Mesenchymal stem cell (in vitro differentiated cells and primary cell): ENCODE results near the gene TMEM150A.
"Not testable (repeated sequence)": the region's sequence is repeated elsewhere in the genome, so short reads cannot be mapped to it uniquely, and the experiment has no call there.

Experiments
- DNase-seq: peaks from one replicate; pipeline ENCODE4 v3.0.0-alpha.2; 2013
- H2AFZ ChIP-seq: one replicate; pipeline ENCODE4 v1.6.1; 2013; ENCODE audit warnings: low read depth, mild to moderate bottlenecking, control low read depth, inconsistent platforms, low read length, moderate library complexity
- H2AK5ac ChIP-seq: 2 replicates; pipeline ENCODE4 v1.6.1; 2013; ENCODE audit warnings: low read length, moderate library complexity, mild to moderate bottlenecking, inconsistent platforms; ENCODE audit not compliant: severe bottlenecking
- H2BK120ac ChIP-seq: one replicate; pipeline ENCODE4 v1.6.1; 2013; ENCODE audit warnings: low read depth, mild to moderate bottlenecking, inconsistent platforms, low read length, moderate library complexity
- H2BK12ac ChIP-seq, 2 experiments: one replicate each; pipeline ENCODE4 v1.6.1; 2013; ENCODE audit warnings: inconsistent platforms in 2 of 2, low read length in 2 of 2, mild to moderate bottlenecking in 2 of 2, moderate library complexity in 2 of 2, control low read depth in 1 of 2
- H2BK15ac ChIP-seq: one replicate; pipeline ENCODE4 v1.6.1; 2013; ENCODE audit warnings: mild to moderate bottlenecking, low read depth, inconsistent platforms; ENCODE audit not compliant: poor library complexity, severe bottlenecking
- H2BK5ac ChIP-seq: 2 replicates; pipeline ENCODE4 v1.6.1; 2013; ENCODE audit warnings: low read depth, mild to moderate bottlenecking, low read length, control low read depth, inconsistent platforms; ENCODE audit not compliant: poor library complexity, severe bottlenecking
- H3K14ac ChIP-seq, 2 experiments: one replicate each; pipeline ENCODE4 v1.6.1; 2013; ENCODE audit warnings: inconsistent platforms in 2 of 2, low read length in 2 of 2, control low read depth in 1 of 2, mild to moderate bottlenecking in 1 of 2, moderate library complexity in 1 of 2
- H3K18ac ChIP-seq, 2 experiments: one replicate each; pipeline ENCODE4 v1.6.1; 2013; ENCODE audit warnings: inconsistent platforms in 2 of 2, low read length in 2 of 2, control low read depth in 1 of 2, low read depth in 1 of 2, mild to moderate bottlenecking in 1 of 2
- H3K23ac ChIP-seq, 2 experiments: one replicate each; pipeline ENCODE4 v1.6.1; 2013; ENCODE audit warnings: inconsistent platforms in 2 of 2, low read length in 2 of 2, mild to moderate bottlenecking in 2 of 2, moderate library complexity in 2 of 2, control low read depth in 1 of 2
- H3K27ac ChIP-seq: 2 replicates; pipeline ENCODE4 v1.5.1; 2013; ENCODE audit warnings: mild to moderate bottlenecking, moderate library complexity, low read length, control low read depth, inconsistent platforms; ENCODE audit not compliant: poor library complexity, severe bottlenecking
- H3K27me3 ChIP-seq, 2 experiments: 2 replicates each; pipeline versions ENCODE4 v1.6.1 to v1.7.0; 2013; ENCODE audit warnings: low read length in 2 of 2, mild to moderate bottlenecking in 2 of 2, moderate library complexity in 2 of 2, control low read depth in 1 of 2, inconsistent platforms in 1 of 2; ENCODE audit not compliant: control insufficient read depth in 1 of 2, insufficient read depth in 1 of 2
- H3K36me3 ChIP-seq, 2 experiments: 2 replicates each; pipeline versions ENCODE4 v1.6.1 to v1.7.0; 2013; ENCODE audit warnings: low read length in 2 of 2, control low read depth in 1 of 2, inconsistent platforms in 1 of 2, low read depth in 1 of 2, mild to moderate bottlenecking in 1 of 2; ENCODE audit not compliant: insufficient read depth in 2 of 2, control insufficient read depth in 1 of 2
- H3K4ac ChIP-seq, 2 experiments: one replicate each; pipeline ENCODE4 v1.6.1; 2013; ENCODE audit warnings: inconsistent platforms in 2 of 2, low read length in 2 of 2, mild to moderate bottlenecking in 2 of 2, moderate library complexity in 2 of 2, control low read depth in 1 of 2, low read depth in 1 of 2
- H3K4me1 ChIP-seq: 2 replicates; pipeline ENCODE4 v1.6.1; 2013; ENCODE audit warnings: low read depth, low read length, control low read depth; ENCODE audit not compliant: control insufficient read depth, insufficient read depth
- H3K4me2 ChIP-seq: 2 replicates; pipeline ENCODE4 v1.6.1; 2013; ENCODE audit warnings: low read length, mild to moderate bottlenecking, inconsistent platforms; ENCODE audit not compliant: poor library complexity, severe bottlenecking
- H3K4me3 ChIP-seq, 2 experiments: 2 replicates each; pipeline versions ENCODE4 v1.5.1 to v1.7.0; 2013; ENCODE audit warnings: low read length in 2 of 2, mild to moderate bottlenecking in 2 of 2, control low read depth in 1 of 2, low read depth in 1 of 2; ENCODE audit not compliant: insufficient read depth in 1 of 2
- H3K79me1 ChIP-seq: replicated peaks from 2 replicates; pipeline ENCODE4 v1.6.1; 2013; ENCODE audit warnings: mild to moderate bottlenecking, control low read depth, low read length, inconsistent platforms; ENCODE audit not compliant: poor library complexity, severe bottlenecking
- H3K9ac ChIP-seq: 2 replicates; pipeline ENCODE4 v1.7.0; 2013; ENCODE audit warnings: mild to moderate bottlenecking, low read length, moderate library complexity
- H3K9me3 ChIP-seq: 2 replicates; pipeline ENCODE4 v1.7.0; 2013; ENCODE audit warnings: mild to moderate bottlenecking, low read length; ENCODE audit not compliant: control insufficient read depth
- H4K8ac ChIP-seq: one replicate; pipeline ENCODE4 v1.6.1; 2013; ENCODE audit warnings: inconsistent platforms, mild to moderate bottlenecking, low read length, moderate library complexity
- H4K91ac ChIP-seq: one replicate; pipeline ENCODE4 v1.6.1; 2013; ENCODE audit warnings: mild to moderate bottlenecking, low read length, inconsistent platforms
- WGBS: methylation state at CpG from one replicate; pipeline ENCODE4 v1.1.7; 2013; ENCODE audit warnings: mixed read lengths; 5-methylcytosine and 5-hydroxymethylcytosine counted together

Gene TMEM150A

GRCh38 chr2:85619617-85620016 lies 17.1 kb upstream of the TMEM150A start:
- Histone ChIP-seq H3K27me3 (no peaks in the 10 kb centered on the region), H3K79me1 (peaks cover 18% of the 10 kb centered on the region), H4K8ac (no peak overlapping the region), H2BK120ac (no peak overlapping the region), H4K91ac (no peak overlapping the region), H2BK12ac (no peak overlapping the region), H3K4me1 (peaks cover 8% of the 10 kb centered on the region), H2BK5ac (no peak overlapping the region), H3K18ac (no peak overlapping the region), H3K4ac (no peak overlapping the region), H3K9me3 (no peaks in the 10 kb centered on the region), H2BK15ac (no peak overlapping the region), H3K23ac (no peak overlapping the region), H3K36me3 (peaks cover 30 to 54% of the 10 kb centered on the region in 2 experiments), H3K4me2 (no peak overlapping the region), H3K27ac (no peak overlapping the region), H2AFZ (no peak overlapping the region), H2AK5ac (no peak overlapping the region), H3K9ac (peak overlapping the region; percentile 38), H3K4me3 (no peak overlapping the region), H3K14ac (no peak overlapping the region)
- WGBS, result 98% methylated on average over 6 of the region's 6 CpGs
- no peak for DNase-seq

GRCh38 chr2:85617723-85618122 lies 15.2 kb upstream of the TMEM150A start:
- not testable (repeated sequence) for H4K91ac ChIP-seq, H4K8ac ChIP-seq, H2BK120ac ChIP-seq, H3K4me2 ChIP-seq, DNase-seq, H2AFZ ChIP-seq, H3K4me1 ChIP-seq, H2BK15ac ChIP-seq, H2BK12ac ChIP-seq, H3K4ac ChIP-seq, H2BK5ac ChIP-seq, H3K27ac ChIP-seq, H3K23ac ChIP-seq, H3K27me3 ChIP-seq, H3K9me3 ChIP-seq, H3K14ac ChIP-seq, H3K18ac ChIP-seq
- Histone ChIP-seq H2AK5ac (peak overlapping the region; percentile 42), H3K9ac (peak overlapping the region; percentile 96), H3K36me3 (peaks cover 20 to 35% of the 10 kb centered on the region in 2 experiments), H3K4me3 (peak overlapping the region in 1 of 2 experiments; percentile 89), H3K79me1 (peaks cover 10% of the 10 kb centered on the region)
- WGBS, result 96% methylated on average over 4 of the region's 5 CpGs

GRCh38 chr2:85615413-85615728 lies 12.9 kb upstream of the TMEM150A start:
- H3K18ac ChIP-seq, result no peak overlapping the region
- WGBS, result 94% methylated on average over 17 of the region's 17 CpGs
- peak overlapping the region in 1 of 2 experiments; percentile 42 for H2BK12ac ChIP-seq

GRCh38 chr2:85614757-85615156 lies 12.3 kb upstream of the TMEM150A start:
- H3K4me1 ChIP-seq, result peaks cover 16% of the 10 kb centered on the region
- not testable (repeated sequence) for H3K9ac ChIP-seq, H2AFZ ChIP-seq, H2BK120ac ChIP-seq, H2BK12ac ChIP-seq, H2AK5ac ChIP-seq, H3K27ac ChIP-seq, H4K8ac ChIP-seq, H3K27me3 ChIP-seq, H3K18ac ChIP-seq, H3K4me3 ChIP-seq, H3K79me1 ChIP-seq, H2BK15ac ChIP-seq, DNase-seq, H3K14ac ChIP-seq, H3K4ac ChIP-seq, H3K9me3 ChIP-seq, H2BK5ac ChIP-seq, H3K23ac ChIP-seq, H3K4me2 ChIP-seq, H4K91ac ChIP-seq
- H3K36me3 ChIP-seq, result peaks cover 8 to 18% of the 10 kb centered on the region in 2 experiments
- WGBS, result 97% methylated on average over 7 of the region's 7 CpGs

More at GRCh38 chr2:85615413-85615728, 12.9 kb upstream of the TMEM150A start:
- H2BK15ac ChIP-seq, result no peak overlapping the region
- H3K14ac ChIP-seq, result no peak overlapping the region
- peaks cover 13% of the 10 kb centered on the region for H3K4me1 ChIP-seq
- H2BK120ac ChIP-seq, result no peak overlapping the region
- no peak overlapping the region for H3K4me2 ChIP-seq
- DNase-seq, result no peak
- H3K4me3 ChIP-seq, result peak overlapping the region in 1 of 2 experiments; percentile 89
- no peak overlapping the region for H4K8ac ChIP-seq
- no peak overlapping the region for H4K91ac ChIP-seq
- H2AK5ac ChIP-seq, result no peak overlapping the region
- no peak overlapping the region for H3K23ac ChIP-seq
- no peak overlapping the region for H2AFZ ChIP-seq
- peak overlapping the region in 1 of 2 experiments; percentile 50 for H3K4ac ChIP-seq
- no peak overlapping the region for H2BK5ac ChIP-seq
- no peaks in the 10 kb centered on the region for H3K27me3 ChIP-seq
- H3K9me3 ChIP-seq, result no peaks in the 10 kb centered on the region
- H3K79me1 ChIP-seq, result peaks cover 3% of the 10 kb centered on the region
- no peak overlapping the region for H3K9ac ChIP-seq
- no peak overlapping the region for H3K27ac ChIP-seq
- H3K36me3 ChIP-seq, result peaks cover 10 to 17% of the 10 kb centered on the region in 2 experiments
